Neutrophil (primary cell): Measurements from ENCODE around the gene CYBRD1.
"Not testable (repeated sequence)": the region's sequence is repeated elsewhere in the genome, so short reads cannot be mapped to it uniquely, and the experiment has no call there.

Source experiments
- H3K27ac ChIP-seq: fragments of 200-600 bp; sonication (generic); 2 replicates; pipeline ENCODE4 v1.5.1; 2016; ENCODE audit warnings: mild to moderate bottlenecking, moderate library complexity
- H3K27me3 ChIP-seq: fragments of 200-600 bp; sonication (generic); 2 replicates; pipeline ENCODE4 v1.6.0; 2016; ENCODE audit warnings: mild to moderate bottlenecking
- H3K36me3 ChIP-seq: fragments of 200-600 bp; sonication (generic); 2 replicates; pipeline ENCODE4 v1.5.1; 2017
- H3K4me1 ChIP-seq, 2 experiments: fragments of 200-600 bp in 1 of 2; sonication (generic) in 1 of 2; 1 replicate in 1 of 2; 2 replicates in 1 of 2; pipeline versions ENCODE4 v1.5.1 to v1.6.1; 2013 to 2016; ENCODE audit warnings: low read depth in 1 of 2, low read length in 1 of 2, mild to moderate bottlenecking in 1 of 2, moderate library complexity in 1 of 2; ENCODE audit not compliant: control insufficient read depth in 1 of 2, insufficient read depth in 1 of 2
- H3K4me3 ChIP-seq, 2 experiments: fragments of 200-600 bp in 1 of 2; sonication (generic) in 1 of 2; 1 replicate in 1 of 2; 2 replicates in 1 of 2; pipeline ENCODE4 v1.5.1; 2013 to 2016; ENCODE audit warnings: low read depth in 1 of 2, low read length in 1 of 2, mild to moderate bottlenecking in 1 of 2, moderate library complexity in 1 of 2
- H3K9me3 ChIP-seq: fragments of 200-600 bp; sonication (generic); 2 replicates; pipeline ENCODE4 v1.5.1; 2016
- TF ChIP-seq, protein P1 (sequence below): fragments of 200-600 bp; sonication (generic); IDR thresholded peaks from 2 replicates; pipeline ENCODE4 v1.5.1; 2016; ENCODE audit warnings: antibody characterized with exemption

The CYBRD1 gene

DNA sequence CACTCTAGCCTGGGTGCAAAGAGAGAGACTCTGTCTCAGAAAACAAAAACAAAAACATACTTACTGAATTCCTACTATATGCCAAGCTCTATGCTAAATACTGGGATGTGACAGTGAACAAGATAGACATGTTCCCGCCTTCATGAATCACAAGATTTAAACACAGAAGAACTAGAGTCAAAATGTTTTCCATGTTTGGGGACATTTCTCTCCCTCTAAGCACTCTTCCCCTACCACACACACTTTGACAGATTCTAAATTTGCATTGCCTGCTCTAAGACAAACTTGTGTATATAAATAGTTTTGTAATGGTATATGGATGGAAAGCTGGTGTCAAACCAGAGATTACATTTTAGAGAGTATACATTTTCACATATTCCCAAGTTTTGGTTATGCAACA lies 11.1 kb downstream of the CYBRD1 start:
- H3K4me1 ChIP-seq: no peaks in the 10 kb centered on the region
- no peak overlapping the region for H3K27ac ChIP-seq
- no peaks in the 10 kb centered on the region for H3K36me3 ChIP-seq
- H3K9me3 ChIP-seq: no peaks in the 10 kb centered on the region
- TF ChIP-seq, protein P1, sequence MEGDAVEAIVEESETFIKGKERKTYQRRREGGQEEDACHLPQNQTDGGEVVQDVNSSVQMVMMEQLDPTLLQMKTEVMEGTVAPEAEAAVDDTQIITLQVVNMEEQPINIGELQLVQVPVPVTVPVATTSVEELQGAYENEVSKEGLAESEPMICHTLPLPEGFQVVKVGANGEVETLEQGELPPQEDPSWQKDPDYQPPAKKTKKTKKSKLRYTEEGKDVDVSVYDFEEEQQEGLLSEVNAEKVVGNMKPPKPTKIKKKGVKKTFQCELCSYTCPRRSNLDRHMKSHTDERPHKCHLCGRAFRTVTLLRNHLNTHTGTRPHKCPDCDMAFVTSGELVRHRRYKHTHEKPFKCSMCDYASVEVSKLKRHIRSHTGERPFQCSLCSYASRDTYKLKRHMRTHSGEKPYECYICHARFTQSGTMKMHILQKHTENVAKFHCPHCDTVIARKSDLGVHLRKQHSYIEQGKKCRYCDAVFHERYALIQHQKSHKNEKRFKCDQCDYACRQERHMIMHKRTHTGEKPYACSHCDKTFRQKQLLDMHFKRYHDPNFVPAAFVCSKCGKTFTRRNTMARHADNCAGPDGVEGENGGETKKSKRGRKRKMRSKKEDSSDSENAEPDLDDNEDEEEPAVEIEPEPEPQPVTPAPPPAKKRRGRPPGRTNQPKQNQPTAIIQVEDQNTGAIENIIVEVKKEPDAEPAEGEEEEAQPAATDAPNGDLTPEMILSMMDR: no peak
- H3K4me3 ChIP-seq: no peak overlapping the region
- no peaks in the 10 kb centered on the region for H3K27me3 ChIP-seq

DNA sequence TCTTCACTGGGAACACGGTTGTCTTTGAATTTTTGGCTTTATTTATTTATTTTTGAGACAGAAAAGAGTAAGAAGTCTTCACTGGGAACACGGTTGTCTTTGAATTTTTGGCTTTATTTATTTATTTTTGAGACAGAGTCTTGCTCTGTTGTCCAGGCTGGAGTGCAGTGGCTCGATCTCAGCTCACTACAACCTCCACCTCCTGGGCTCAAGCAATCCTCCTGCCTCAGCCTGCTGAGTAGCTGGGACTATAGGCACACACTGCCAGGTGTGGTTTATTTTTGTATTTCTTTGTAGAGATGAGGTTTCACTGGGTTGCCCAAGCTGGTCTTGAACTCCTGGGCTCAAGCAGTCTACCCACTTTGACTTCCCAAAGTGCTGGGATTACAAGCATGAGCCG lies 13.3 kb downstream of the CYBRD1 start:
- not testable (repeated sequence) for H3K36me3 ChIP-seq, H3K4me1 ChIP-seq, H3K9me3 ChIP-seq, H3K4me3 ChIP-seq, H3K27me3 ChIP-seq, H3K27ac ChIP-seq

DNA sequence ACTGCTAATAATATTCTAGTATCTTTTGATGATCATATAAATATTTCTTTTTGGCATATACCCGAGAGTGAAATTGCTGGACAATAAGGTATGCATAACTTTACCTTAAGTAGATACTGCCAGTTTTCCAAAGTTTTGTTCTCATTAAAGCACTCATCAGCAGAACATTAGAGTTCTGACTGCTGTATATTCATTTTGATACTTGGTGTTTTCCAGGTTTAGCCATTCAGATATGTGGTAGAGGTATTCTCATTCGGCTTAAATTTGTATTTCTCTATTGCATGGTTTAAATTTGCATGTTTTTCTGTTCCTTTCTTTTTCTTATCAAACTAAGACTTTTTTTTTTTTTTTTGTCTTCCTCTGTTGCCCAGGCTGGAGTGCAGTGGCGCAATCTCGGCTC lies 18.2 kb downstream of the CYBRD1 start:
- TF ChIP-seq, protein P1: no peak
- no peak overlapping the region for H3K4me3 ChIP-seq
- H3K9me3 ChIP-seq: no peaks in the 10 kb centered on the region
- no peak overlapping the region for H3K27ac ChIP-seq
- H3K4me1 ChIP-seq: no peaks in the 10 kb centered on the region
- no peaks in the 10 kb centered on the region for H3K27me3 ChIP-seq
- H3K36me3 ChIP-seq: peaks cover 26% of the 10 kb centered on the region

DNA sequence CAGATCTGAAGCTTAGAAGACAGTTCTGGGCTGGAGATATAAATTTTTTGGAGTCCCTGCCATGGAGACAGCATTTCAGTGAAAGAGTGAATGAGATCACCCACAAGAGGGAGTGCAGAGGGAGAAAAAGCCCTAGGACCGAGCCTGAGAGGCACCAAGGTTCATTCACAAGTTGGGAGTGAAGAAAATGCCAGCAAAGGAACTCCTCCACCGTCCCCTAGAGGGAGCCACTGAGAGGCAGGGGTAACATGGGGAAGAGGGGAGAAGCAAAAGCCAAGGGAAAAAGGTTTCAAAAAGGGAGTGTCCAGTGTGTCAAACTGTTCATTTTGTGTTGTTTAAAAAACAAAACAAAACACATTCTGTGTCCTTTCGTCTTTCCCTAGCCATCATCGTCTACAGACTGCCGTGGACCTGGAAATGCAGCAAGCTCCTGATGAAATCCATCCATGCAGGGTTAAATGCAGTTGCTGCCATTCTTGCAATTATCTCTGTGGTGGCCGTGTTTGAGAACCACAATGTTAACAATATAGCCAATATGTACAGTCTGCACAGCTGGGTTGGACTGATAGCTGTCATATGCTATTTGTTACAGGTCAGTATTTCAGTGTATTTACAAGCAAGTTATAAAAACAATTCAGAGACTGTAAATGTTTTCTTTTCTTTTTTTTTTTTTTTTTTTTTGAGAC lies 19.1 kb downstream of the CYBRD1 start:
- Histone ChIP-seq H3K4me3 (no peak overlapping the region), H3K27me3 (no peaks in the 10 kb centered on the region)
- TF ChIP-seq, protein P1: no peak

DNA sequence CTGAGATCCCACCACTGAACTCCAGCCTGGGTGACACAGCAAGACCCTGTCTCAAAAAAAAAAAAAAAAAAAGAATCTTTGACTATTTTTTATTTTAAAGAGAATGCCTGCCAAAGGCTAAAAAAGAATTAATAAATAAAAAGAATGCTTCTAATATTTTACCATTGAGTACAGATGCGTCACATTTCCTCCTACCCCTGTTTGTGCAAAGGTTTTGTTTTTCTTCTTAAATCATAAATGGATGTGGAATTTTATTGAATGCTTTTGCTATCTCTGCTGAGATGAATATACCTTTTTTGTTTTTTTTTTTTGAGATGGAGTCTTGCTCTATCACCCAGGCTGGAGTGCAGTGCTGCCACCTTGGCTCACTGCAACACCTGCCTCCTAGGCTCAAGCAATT lies 22.8 kb downstream of the CYBRD1 start:
- TF ChIP-seq, protein P1: no peak
- Histone ChIP-seq H3K27ac (no peak overlapping the region), H3K27me3 (no peaks in the 10 kb centered on the region), H3K4me1 (no peaks in the 10 kb centered on the region), H3K4me3 (no peak overlapping the region), H3K36me3 (peaks cover 30% of the 10 kb centered on the region), H3K9me3 (no peaks in the 10 kb centered on the region)

More for the DNA sequence above, 19.1 kb downstream of the CYBRD1 start:
- peaks cover 29% of the 10 kb centered on the region for H3K36me3 ChIP-seq
- H3K27ac ChIP-seq: no peak overlapping the region
- no peaks in the 10 kb centered on the region for H3K4me1 ChIP-seq
- no peaks in the 10 kb centered on the region for H3K9me3 ChIP-seq

DNA sequence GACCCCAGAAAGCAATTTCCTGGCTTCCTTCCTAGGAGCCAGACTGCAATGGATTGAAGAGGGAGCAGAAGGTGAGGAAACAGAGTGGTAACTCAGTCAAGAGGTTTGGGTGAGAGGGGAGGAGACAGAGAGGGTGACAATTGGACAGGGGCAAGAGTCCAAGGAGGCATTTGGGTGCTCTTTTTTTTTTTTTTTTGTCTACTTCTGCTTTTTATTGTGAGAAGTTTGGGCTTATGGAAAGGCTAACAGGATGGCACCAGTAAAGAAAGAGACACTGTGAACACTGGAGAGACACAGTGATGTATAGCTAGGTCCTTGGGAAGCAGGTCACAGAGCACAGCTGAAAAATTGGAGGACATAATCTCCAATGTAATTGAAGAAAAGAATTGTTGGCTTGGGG lies 25.0 kb downstream of the CYBRD1 start:
- Histone ChIP-seq H3K27ac (peak overlapping the region; percentile 56), H3K4me1 (no peaks in the 10 kb centered on the region), H3K4me3 (no peak overlapping the region), H3K9me3 (no peaks in the 10 kb centered on the region), H3K27me3 (no peaks in the 10 kb centered on the region), H3K36me3 (peaks cover 31% of the 10 kb centered on the region)
- TF ChIP-seq, protein P1: no peak
